Measurements from ENCODE around the gene DRC1.

DRC1 gene

GRCh38 chr2:26399771-26400376 is 1.8 kb upstream of the DRC1 start:
- DNase-seq, result no peak

- DNase-seq, result no peak
Measured at GRCh38 chr2:26400723-26401122, 997 bp upstream of the DRC1 start.

- no peak for DNase-seq
Measured at GRCh38 chr2:26407526-26407925, 5.8 kb downstream of the DRC1 start.

- DNase-seq, result no peak
Measured at GRCh38 chr2:26409785-26410184, 8.1 kb downstream of the DRC1 start.

GRCh38 chr2:26410764-26411243 is 9.1 kb downstream of the DRC1 start:
- DNase-seq, result no peak

- DNase-seq, result no peak
Measured at GRCh38 chr2:26411419-26411818, 9.7 kb downstream of the DRC1 start.

GRCh38 chr2:26412091-26412673 is 10.5 kb downstream of the DRC1 start:
- DNase-seq, result no peak

GRCh38 chr2:26414311-26414710 is 12.6 kb downstream of the DRC1 start:
- DNase-seq, result no peak

- DNase-seq, result no peak
Measured at GRCh38 chr2:26421961-26422360, 20.2 kb downstream of the DRC1 start.

GRCh38 chr2:26422947-26423629 is 21.4 kb downstream of the DRC1 start:
- no peak for DNase-seq

GRCh38 chr2:26423750-26424149 is 22.0 kb downstream of the DRC1 start:
- no peak for DNase-seq

- no peak for DNase-seq
Measured at GRCh38 chr2:26424221-26424620, 22.5 kb downstream of the DRC1 start.

GRCh38 chr2:26428846-26429245 is 27.1 kb downstream of the DRC1 start:
- no peak for DNase-seq

- peak; percentile 3 for DNase-seq
Measured at GRCh38 chr2:26429779-26430578, 28.3 kb downstream of the DRC1 start.

GRCh38 chr2:26430826-26431225 is 29.1 kb downstream of the DRC1 start:
- peak; percentile 14 for DNase-seq

- DNase-seq, result no peak
Measured at GRCh38 chr2:26432363-26432762, 30.6 kb downstream of the DRC1 start.

GRCh38 chr2:26432859-26433258 is 31.1 kb downstream of the DRC1 start:
- DNase-seq, result no peak

- DNase-seq, result no peak
Measured at GRCh38 chr2:26435106-26435505, 33.4 kb downstream of the DRC1 start.

- DNase-seq, result peak; percentile 47
Measured at GRCh38 chr2:26438526-26438925, 36.8 kb downstream of the DRC1 start.

GRCh38 chr2:26438926-26439325 is 37.2 kb downstream of the DRC1 start:
- peak; percentile 16 for DNase-seq

GRCh38 chr2:26442301-26442700 is 40.6 kb downstream of the DRC1 start:
- no peak for DNase-seq

GRCh38 chr2:26442707-26443106 is 41.0 kb downstream of the DRC1 start:
- DNase-seq, result no peak

GRCh38 chr2:26444236-26444635 is 42.5 kb downstream of the DRC1 start:
- no peak for DNase-seq

Measured in fibroblast of skin of scalp (primary cell).